A673 (cell line): ENCODE data around the gene CTDSP2. TPM values are rescaled to one million over a fixed set of nuclear protein-coding genes. Genes with fewer than 3 reads are reported as not detected.
A peak's percentile ranks its signal among the peaks of the same experiment; 100 is the strongest.

Source experiments
- BruUV-seq: library from RNA; stranded (reverse); fragments of 400-500 nt; replicated peaks from 2 replicates; lab custom pipeline; 2021; lab: Mats Ljungman, UMichigan
- CTCF ChIA-PET: fragments of 300-600 bp; sonication (Branson Sonifier 250); formaldehyde crosslinking; loops from one replicate; lab custom pipeline; 2022; ENCODE audit warnings: antibody characterized with exemption; lab: Charles Lee
- POLR2A ChIA-PET: fragments of 300-600 bp; sonication (Branson Sonifier 250); formaldehyde crosslinking; loops from one replicate; lab custom pipeline; 2022; ENCODE audit warnings: antibody characterized with exemption; ENCODE audit not compliant: low non-redundant PET; lab: Charles Lee
- DNase-seq: peaks from one replicate; pipeline ENCODE4 v3.0.0-alpha.2; 2015; ENCODE audit warnings: low spot score
- H3K27ac ChIP-seq: fragments of 200-600 bp; sonication (generic); 2 replicates; pipeline ENCODE4 v1.5.1; 2016; ENCODE audit warnings: mixed run types, low read depth, mild to moderate bottlenecking, mixed read lengths, antibody characterized with exemption, low read length; ENCODE audit not compliant: poor library complexity, severe bottlenecking
- H3K27me3 ChIP-seq: fragments of 200-600 bp; sonication (generic); replicated peaks from 2 replicates; pipeline ENCODE4 v1.6.1; 2017; ENCODE audit warnings: mixed run types, low read depth, mild to moderate bottlenecking, mixed read lengths, antibody characterized with exemption, low read length; ENCODE audit not compliant: insufficient read depth, poor library complexity
- H3K36me3 ChIP-seq: fragments of 200-600 bp; sonication (generic); 2 replicates; pipeline ENCODE4 v1.6.1; 2016; ENCODE audit warnings: mixed run types, mild to moderate bottlenecking, mixed read lengths, antibody characterized with exemption, low read length; ENCODE audit not compliant: insufficient read depth, poor library complexity, severe bottlenecking
- H3K4me1 ChIP-seq: fragments of 200-600 bp; sonication (generic); 2 replicates; pipeline ENCODE4 v1.6.1; 2017; ENCODE audit warnings: mixed run types, mild to moderate bottlenecking, mixed read lengths, antibody characterized with exemption, low read length; ENCODE audit not compliant: insufficient read depth, poor library complexity, severe bottlenecking
- H3K4me3 ChIP-seq: fragments of 200-600 bp; sonication (generic); 2 replicates; pipeline ENCODE4 v1.5.1; 2016; ENCODE audit warnings: low read depth, mixed run types, mild to moderate bottlenecking, mixed read lengths, low read length; ENCODE audit not compliant: poor library complexity, severe bottlenecking
- H3K9me3 ChIP-seq: fragments of 200-600 bp; sonication (generic); 2 replicates; pipeline ENCODE4 v1.6.1; 2016; ENCODE audit warnings: mixed run types, low read depth, mild to moderate bottlenecking, mixed read lengths, antibody characterized with exemption, low read length; ENCODE audit not compliant: poor library complexity, severe bottlenecking
- CTCF ChIP-seq: fragments of 300-800, 200-600 bp; sonication (generic); conservative IDR thresholded peaks from 2 replicates; pipeline ENCODE4 v1.5.1; 2017; ENCODE audit warnings: low read depth, mild to moderate bottlenecking, antibody characterized with exemption, low read length, moderate library complexity, mixed read lengths
- EZH2 ChIP-seq: fragments of 200-600 bp; sonication (generic); IDR thresholded peaks from 2 replicates; pipeline ENCODE4 v1.6.1; 2017; ENCODE audit warnings: borderline replicate concordance, low read depth, mild to moderate bottlenecking, mixed read lengths, antibody characterized with exemption, low read length; ENCODE audit not compliant: poor library complexity, severe bottlenecking
- intact Hi-C: fragments of 100-400 bp; cut with micrococcal nuclease; formaldehyde crosslinking; loops from one replicate; pipeline ENCODE4 v1.10.0; 2022; ENCODE audit not compliant: unreplicated experiment
- total RNA-seq: library from RNA; stranded (reverse); gene quantifications from 2 replicates; pipeline ENCODE4 v1.2.3, GENCODE V29; 2021

Gene CTDSP2
- total RNA-seq, 1 experiment from 2014 or later, result 115 TPM

- peak; percentile 95 for DNase-seq
- TF ChIP-seq CTCF (no peak), EZH2 (no peak)
- Histone ChIP-seq H3K4me3 (peak overlapping the region; percentile 39), H3K4me1 (peaks cover 95% of the 10 kb centered on the region), H3K9me3 (no peaks in the 10 kb centered on the region), H3K27ac (peak overlapping the region; percentile 90), H3K36me3 (no peaks in the 10 kb centered on the region), H3K27me3 (no peaks in the 10 kb centered on the region)
- no TSS peak for BruUV-seq
- POLR2A ChIA-PET, result interaction anchor here (0.6 kb wide), 1 partner anchor 10 kb away, joined by 3 read pairs; the partner anchor contains the start of gene CTDSP2
- intact Hi-C loops, result no loop called here
- CTCF ChIA-PET, result interaction anchor here (0.7 kb wide), 2 partner anchors 57 to 62 kb away, joined by 3 to 4 read pairs; no protein-coding TSS in a partner anchor
These were observed 9.8 kb downstream of the CTDSP2 start for GRCh38 chr12:57836442-57837375.

DNA sequence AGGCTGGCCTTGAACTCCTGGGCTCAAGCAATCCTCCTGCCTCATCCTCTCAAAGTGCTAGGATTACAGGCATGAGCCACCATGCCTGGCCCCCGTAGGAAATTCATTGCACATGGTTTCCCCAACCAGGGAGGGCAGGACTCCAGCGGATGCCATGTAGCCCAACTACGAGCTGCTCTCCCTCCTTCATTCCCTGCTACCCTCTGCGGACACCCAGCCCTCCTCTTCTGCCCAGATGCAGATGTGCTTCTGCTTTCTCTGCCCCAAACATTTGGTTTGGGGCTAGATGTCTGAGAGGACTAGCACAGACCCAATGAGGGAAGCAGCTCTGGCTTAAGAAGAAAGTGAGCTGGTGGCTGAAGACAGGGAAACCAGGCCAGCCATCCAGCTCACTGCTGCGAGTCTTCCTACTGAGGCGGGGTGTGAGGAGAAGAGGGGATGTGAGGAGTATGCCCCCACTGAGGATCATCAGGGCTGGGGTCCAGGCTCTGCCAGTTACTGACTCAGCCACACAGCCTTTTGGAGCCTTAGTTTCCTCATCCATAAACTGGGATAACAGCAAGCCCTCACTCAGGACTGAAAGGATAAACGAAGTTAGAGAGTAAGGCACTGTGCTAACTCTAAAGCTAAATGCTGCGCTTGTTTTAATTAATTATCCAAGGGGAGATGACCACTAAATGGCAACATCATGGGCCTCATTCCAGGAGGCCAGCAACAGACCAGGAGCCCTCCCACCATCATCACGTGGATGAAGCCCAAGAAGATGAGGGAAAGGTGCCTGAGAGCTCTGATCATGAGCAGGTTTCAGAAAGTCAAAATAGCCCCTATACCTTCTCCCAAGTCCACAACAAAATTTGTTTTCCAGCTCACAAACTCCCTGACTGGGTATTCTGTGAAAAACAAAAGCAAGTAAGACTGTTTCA, 10.9 kb downstream of the CTDSP2 start:
- POLR2A ChIA-PET, result interaction anchor here (0.6 kb wide), 1 partner anchor 91 kb away, joined by 5 read pairs; no protein-coding TSS in a partner anchor
- DNase-seq, result no peak
- Histone ChIP-seq H3K27me3 (no peaks in the 10 kb centered on the region), H3K36me3 (no peaks in the 10 kb centered on the region), H3K4me1 (peaks cover 87% of the 10 kb centered on the region), H3K9me3 (no peaks in the 10 kb centered on the region), H3K27ac (peak overlapping the region; percentile 90), H3K4me3 (peak overlapping the region; percentile 39)
- no TSS peak for BruUV-seq
- TF ChIP-seq EZH2 (no peak), CTCF (no peak)
- CTCF ChIA-PET, result interaction anchor here (0.7 kb wide), 1 partner anchor 58 kb away, joined by 4 read pairs; no protein-coding TSS in a partner anchor
- intact Hi-C loops, result no loop called here

GRCh38 chr12:57834086-57834876, 12.2 kb downstream of the CTDSP2 start:
- Histone ChIP-seq H3K36me3 (peaks cover 3% of the 10 kb centered on the region), H3K27ac (peak overlapping the region; percentile 59), H3K9me3 (no peaks in the 10 kb centered on the region), H3K27me3 (no peaks in the 10 kb centered on the region), H3K4me3 (no peak overlapping the region), H3K4me1 (peaks cover 75% of the 10 kb centered on the region)
- CTCF ChIA-PET, result interaction anchor here (0.6 kb wide), 1 partner anchor 19 kb away, joined by 9 read pairs; no protein-coding TSS in a partner anchor
- POLR2A ChIA-PET, result no interaction called here
- intact Hi-C loops, result no loop called here
- no TSS peak for BruUV-seq
- no peak for DNase-seq
- TF ChIP-seq CTCF, result no peak
- TF ChIP-seq EZH2, result no peak
